ENCODE results near the gene ITIH5.

The ITIH5 gene

GRCh38 chr10:7513936-7514335, 152.8 kb downstream of the ITIH5 start:
- TF ChIP-seq CTCF (IDR thresholded peaks at IDR 0.05; ENCODE audit: unreplicated experiment in 3 of 3) = no peak
- Mint-ChIP-seq H3K4me1 (peaks cover 8% of the 10 kb centered on the region), H3K36me3 (ENCODE audit: low read depth) (no peaks in the 10 kb centered on the region), H3K27me3 (ENCODE audit: low read depth) (peaks cover 27% of the 10 kb centered on the region), H3K9me3 (peaks cover 24% of the 10 kb centered on the region), H3K4me3 (no peak overlapping the region), H3K27ac (no peak overlapping the region)

GRCh38 chr10:7513455-7513854, 153.3 kb downstream of the ITIH5 start:
- no peak for TF ChIP-seq CTCF (IDR thresholded peaks at IDR 0.05; ENCODE audit: unreplicated experiment in 3 of 3)
- peaks cover 8% of the 10 kb centered on the region for H3K4me1 Mint-ChIP-seq
- peaks cover 28% of the 10 kb centered on the region for H3K9me3 Mint-ChIP-seq
- H3K4me3 Mint-ChIP-seq = no peak overlapping the region
- no peak overlapping the region for H3K27ac Mint-ChIP-seq
- H3K27me3 Mint-ChIP-seq (ENCODE audit: low read depth) = peaks cover 30% of the 10 kb centered on the region
- H3K36me3 Mint-ChIP-seq (ENCODE audit: low read depth) = peaks cover 3% of the 10 kb centered on the region

GRCh38 chr10:7512487-7512886, 154.3 kb downstream of the ITIH5 start:
- Mint-ChIP-seq H3K27me3 (ENCODE audit: low read depth) (peaks cover 29% of the 10 kb centered on the region), H3K27ac (no peak overlapping the region), H3K9me3 (peaks cover 28% of the 10 kb centered on the region), H3K4me3 (no peak overlapping the region), H3K4me1 (peaks cover 8% of the 10 kb centered on the region), H3K36me3 (ENCODE audit: low read depth) (peaks cover 3% of the 10 kb centered on the region)
- TF ChIP-seq CTCF (IDR thresholded peaks at IDR 0.05; ENCODE audit: unreplicated experiment in 3 of 3) = no peak

- peaks cover 8% of the 10 kb centered on the region for H3K4me1 Mint-ChIP-seq
- no peak overlapping the region for H3K27ac Mint-ChIP-seq
- peaks cover 27% of the 10 kb centered on the region for H3K27me3 Mint-ChIP-seq (ENCODE audit: low read depth)
- H3K36me3 Mint-ChIP-seq (ENCODE audit: low read depth) = peaks cover 3% of the 10 kb centered on the region
- H3K4me3 Mint-ChIP-seq = no peak overlapping the region
- peaks cover 28% of the 10 kb centered on the region for H3K9me3 Mint-ChIP-seq
- TF ChIP-seq CTCF (IDR thresholded peaks at IDR 0.05; ENCODE audit: unreplicated experiment in 3 of 3) = no peak
Measured at GRCh38 chr10:7511612-7512011, 155.2 kb downstream of the ITIH5 start.
